NCI-H748 (cell line): ENCODE measurements around the gene MIPEP.

Experiments used
- DNase-seq: peaks from one replicate; lab custom pipeline; 2025; ENCODE audit not compliant: unreplicated experiment; lab: John Stamatoyannopoulos, UW

MIPEP gene

GRCh38 chr13:23722726-23723453 is 166.3 kb downstream of the MIPEP start:
- DNase-seq = no peak

GRCh38 chr13:23718996-23719395 is 170.2 kb downstream of the MIPEP start:
- peak; percentile 83 for DNase-seq

GRCh38 chr13:23716401-23716800 is 172.8 kb downstream of the MIPEP start:
- no peak for DNase-seq

GRCh38 chr13:23715762-23716235 is 173.4 kb downstream of the MIPEP start:
- DNase-seq = peak; percentile 78

GRCh38 chr13:23715092-23715761 is 174.0 kb downstream of the MIPEP start:
- peak; percentile 64 for DNase-seq

GRCh38 chr13:23714672-23715071 is 174.5 kb downstream of the MIPEP start:
- DNase-seq = peak; percentile 37

GRCh38 chr13:23711355-23711754 is 177.8 kb downstream of the MIPEP start:
- DNase-seq = no peak

- no peak for DNase-seq
These were observed 178.8 kb downstream of the MIPEP start for GRCh38 chr13:23710366-23710765.

GRCh38 chr13:23709536-23709935 is 179.7 kb downstream of the MIPEP start:
- peak; percentile 35 for DNase-seq

- DNase-seq = peak; percentile 55
These were observed 181.5 kb downstream of the MIPEP start for GRCh38 chr13:23707674-23708073.

- DNase-seq = no peak
These were observed 183.6 kb downstream of the MIPEP start for GRCh38 chr13:23705583-23705982.

- DNase-seq = peak; percentile 43
These were observed 185.8 kb downstream of the MIPEP start for GRCh38 chr13:23703246-23703860.

- DNase-seq = no peak
These were observed 187.6 kb downstream of the MIPEP start for GRCh38 chr13:23701636-23702035.

- no peak for DNase-seq
These were observed 188.0 kb downstream of the MIPEP start for GRCh38 chr13:23701186-23701585.

GRCh38 chr13:23699271-23699670 is 189.9 kb downstream of the MIPEP start:
- DNase-seq = no peak

GRCh38 chr13:23697772-23698313 is 191.4 kb downstream of the MIPEP start:
- no peak for DNase-seq

- no peak for DNase-seq
These were observed 192.6 kb downstream of the MIPEP start for GRCh38 chr13:23696610-23697009.

GRCh38 chr13:23695711-23696464 is 193.3 kb downstream of the MIPEP start:
- DNase-seq = peak; percentile 25

GRCh38 chr13:23695196-23695595 is 194.0 kb downstream of the MIPEP start:
- DNase-seq = no peak

GRCh38 chr13:23692816-23693215 is 196.4 kb downstream of the MIPEP start:
- no peak for DNase-seq

- DNase-seq = no peak
These were observed 198.5 kb downstream of the MIPEP start for GRCh38 chr13:23690668-23691067.
